Neutrophil (primary cell): Measurements from ENCODE around the gene GGCT.

Source experiments
- H3K27ac ChIP-seq: fragments of 200-600 bp; sonication (generic); 2 replicates; pipeline ENCODE4 v1.5.1; 2016; ENCODE audit warnings: mild to moderate bottlenecking, moderate library complexity
- H3K27me3 ChIP-seq: fragments of 200-600 bp; sonication (generic); 2 replicates; pipeline ENCODE4 v1.6.0; 2016; ENCODE audit warnings: mild to moderate bottlenecking
- H3K36me3 ChIP-seq: fragments of 200-600 bp; sonication (generic); 2 replicates; pipeline ENCODE4 v1.5.1; 2017
- H3K4me1 ChIP-seq, 2 experiments: fragments of 200-600 bp in 1 of 2; sonication (generic) in 1 of 2; 1 replicate in 1 of 2; 2 replicates in 1 of 2; pipeline versions ENCODE4 v1.5.1 to v1.6.1; 2013 to 2016; ENCODE audit warnings: low read depth in 1 of 2, low read length in 1 of 2, mild to moderate bottlenecking in 1 of 2, moderate library complexity in 1 of 2; ENCODE audit not compliant: control insufficient read depth in 1 of 2, insufficient read depth in 1 of 2
- H3K4me3 ChIP-seq, 2 experiments: fragments of 200-600 bp in 1 of 2; sonication (generic) in 1 of 2; 1 replicate in 1 of 2; 2 replicates in 1 of 2; pipeline ENCODE4 v1.5.1; 2013 to 2016; ENCODE audit warnings: low read depth in 1 of 2, low read length in 1 of 2, mild to moderate bottlenecking in 1 of 2, moderate library complexity in 1 of 2
- H3K9me3 ChIP-seq: fragments of 200-600 bp; sonication (generic); 2 replicates; pipeline ENCODE4 v1.5.1; 2016
- TF ChIP-seq, protein P1 (sequence below): fragments of 200-600 bp; sonication (generic); IDR thresholded peaks from 2 replicates; pipeline ENCODE4 v1.5.1; 2016; ENCODE audit warnings: antibody characterized with exemption

GGCT gene

DNA sequence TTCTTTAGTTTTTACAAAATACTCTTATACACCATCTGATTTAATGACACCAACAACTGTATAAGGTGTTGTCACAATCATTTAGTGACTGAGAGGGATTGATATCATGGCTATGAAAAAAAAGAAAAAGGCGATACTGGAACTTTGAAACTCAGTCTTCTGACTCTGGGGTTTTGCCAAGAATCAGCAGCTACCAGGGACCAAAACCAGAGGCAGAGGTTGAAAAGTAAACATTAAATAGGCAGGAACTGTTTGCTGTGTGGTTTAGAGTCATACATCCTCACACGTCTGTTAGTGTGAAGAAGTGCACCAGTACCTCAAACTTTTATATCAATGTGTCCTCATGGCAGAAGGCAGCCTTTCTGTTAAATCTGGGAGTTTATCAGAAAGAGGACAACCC is 19.9 kb upstream of the GGCT start:
- peaks cover 13% of the 10 kb centered on the region in 2 experiments for H3K4me1 ChIP-seq
- no peak overlapping the region for H3K4me3 ChIP-seq
- H3K27ac ChIP-seq, result no peak overlapping the region
- no peaks in the 10 kb centered on the region for H3K27me3 ChIP-seq
- H3K9me3 ChIP-seq, result no peaks in the 10 kb centered on the region
- H3K36me3 ChIP-seq, result peaks cover 12% of the 10 kb centered on the region
- TF ChIP-seq, protein P1, sequence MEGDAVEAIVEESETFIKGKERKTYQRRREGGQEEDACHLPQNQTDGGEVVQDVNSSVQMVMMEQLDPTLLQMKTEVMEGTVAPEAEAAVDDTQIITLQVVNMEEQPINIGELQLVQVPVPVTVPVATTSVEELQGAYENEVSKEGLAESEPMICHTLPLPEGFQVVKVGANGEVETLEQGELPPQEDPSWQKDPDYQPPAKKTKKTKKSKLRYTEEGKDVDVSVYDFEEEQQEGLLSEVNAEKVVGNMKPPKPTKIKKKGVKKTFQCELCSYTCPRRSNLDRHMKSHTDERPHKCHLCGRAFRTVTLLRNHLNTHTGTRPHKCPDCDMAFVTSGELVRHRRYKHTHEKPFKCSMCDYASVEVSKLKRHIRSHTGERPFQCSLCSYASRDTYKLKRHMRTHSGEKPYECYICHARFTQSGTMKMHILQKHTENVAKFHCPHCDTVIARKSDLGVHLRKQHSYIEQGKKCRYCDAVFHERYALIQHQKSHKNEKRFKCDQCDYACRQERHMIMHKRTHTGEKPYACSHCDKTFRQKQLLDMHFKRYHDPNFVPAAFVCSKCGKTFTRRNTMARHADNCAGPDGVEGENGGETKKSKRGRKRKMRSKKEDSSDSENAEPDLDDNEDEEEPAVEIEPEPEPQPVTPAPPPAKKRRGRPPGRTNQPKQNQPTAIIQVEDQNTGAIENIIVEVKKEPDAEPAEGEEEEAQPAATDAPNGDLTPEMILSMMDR, result no peak

DNA sequence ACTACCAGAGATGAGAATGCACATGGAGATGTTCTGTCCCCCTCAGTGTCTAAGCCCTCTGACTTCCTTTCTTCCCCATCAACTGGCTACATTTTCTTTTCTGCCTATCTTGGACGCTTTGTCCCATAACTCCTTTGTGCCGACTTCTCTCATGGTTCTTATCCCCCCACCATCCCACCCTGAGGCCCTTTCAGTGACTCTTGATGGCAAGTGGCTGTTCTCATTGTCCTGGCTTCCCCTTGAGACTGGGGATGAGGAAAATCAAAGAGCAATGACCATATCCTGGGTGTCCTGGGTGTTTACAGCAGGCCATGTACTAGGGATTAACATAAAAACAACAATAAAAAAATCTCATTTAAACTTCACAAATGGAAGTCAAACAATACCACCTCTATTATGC is 18.8 kb upstream of the GGCT start:
- Histone ChIP-seq H3K4me3 (no peak overlapping the region), H3K4me1 (peaks cover 13% of the 10 kb centered on the region in 2 experiments)

GRCh38 chr7:30522159-30522558 is 17.5 kb upstream of the GGCT start:
- Histone ChIP-seq H3K4me1 (peaks cover 13% of the 10 kb centered on the region in 2 experiments), H3K36me3 (peaks cover 9% of the 10 kb centered on the region), H3K4me3 (no peak overlapping the region), H3K27ac (no peak overlapping the region), H3K9me3 (no peaks in the 10 kb centered on the region), H3K27me3 (no peaks in the 10 kb centered on the region)
- TF ChIP-seq, protein P1, result no peak

More for the DNA sequence above, 18.8 kb upstream of the GGCT start:
- Histone ChIP-seq H3K27me3 (no peaks in the 10 kb centered on the region), H3K36me3 (peaks cover 12% of the 10 kb centered on the region), H3K27ac (no peak overlapping the region), H3K9me3 (no peaks in the 10 kb centered on the region)
- TF ChIP-seq, protein P1, result no peak

DNA sequence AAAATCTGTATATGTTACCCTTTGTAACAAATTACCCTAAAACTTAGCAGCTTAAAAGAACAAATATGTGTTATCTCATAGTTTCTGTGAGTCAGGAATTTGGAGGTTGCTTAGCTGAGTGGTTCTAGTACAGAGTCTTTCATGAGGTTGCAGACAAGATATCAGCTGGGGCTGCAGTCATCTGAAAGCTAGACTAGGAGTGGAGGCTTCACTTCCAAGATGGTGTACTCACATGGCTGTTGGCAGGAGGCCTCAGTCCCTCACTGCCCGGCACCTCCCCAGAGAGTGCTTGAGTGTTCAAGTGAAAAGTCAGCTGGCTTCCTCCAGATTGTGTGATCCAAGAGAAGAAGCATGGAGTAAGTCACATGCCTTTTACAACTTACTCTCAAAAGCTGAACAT is 16.9 kb upstream of the GGCT start:
- TF ChIP-seq, protein P1, result no peak
- Histone ChIP-seq H3K27ac (no peak overlapping the region), H3K27me3 (no peaks in the 10 kb centered on the region), H3K9me3 (no peaks in the 10 kb centered on the region), H3K4me1 (peaks cover 13% of the 10 kb centered on the region in 2 experiments), H3K36me3 (peaks cover 9% of the 10 kb centered on the region), H3K4me3 (no peak overlapping the region)

DNA sequence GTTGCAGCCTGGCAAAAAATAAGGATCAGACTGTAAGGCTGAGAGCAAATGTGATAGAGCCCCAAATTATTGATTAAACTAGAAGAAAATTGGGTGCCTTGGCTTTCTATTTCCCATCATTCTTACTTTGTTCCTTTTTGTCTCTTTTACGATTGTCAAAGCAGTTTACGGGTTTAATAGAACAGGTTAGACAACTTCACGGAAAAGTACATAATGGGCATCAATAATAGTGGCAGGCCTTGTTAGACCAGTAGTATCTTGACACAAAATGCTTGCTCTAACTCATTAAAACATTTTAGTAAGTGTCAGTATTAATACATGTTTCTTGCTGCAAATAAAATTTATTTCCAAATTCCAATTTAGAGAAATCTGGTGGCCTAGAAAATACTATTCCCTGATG is 14.5 kb upstream of the GGCT start:
- H3K9me3 ChIP-seq, result no peaks in the 10 kb centered on the region
- H3K27me3 ChIP-seq, result no peaks in the 10 kb centered on the region
- TF ChIP-seq, protein P1, result no peak
- no peak overlapping the region for H3K27ac ChIP-seq
- H3K4me1 ChIP-seq, result peaks cover 13% of the 10 kb centered on the region in 2 experiments
- no peak overlapping the region for H3K4me3 ChIP-seq
- peaks cover 9% of the 10 kb centered on the region for H3K36me3 ChIP-seq

DNA sequence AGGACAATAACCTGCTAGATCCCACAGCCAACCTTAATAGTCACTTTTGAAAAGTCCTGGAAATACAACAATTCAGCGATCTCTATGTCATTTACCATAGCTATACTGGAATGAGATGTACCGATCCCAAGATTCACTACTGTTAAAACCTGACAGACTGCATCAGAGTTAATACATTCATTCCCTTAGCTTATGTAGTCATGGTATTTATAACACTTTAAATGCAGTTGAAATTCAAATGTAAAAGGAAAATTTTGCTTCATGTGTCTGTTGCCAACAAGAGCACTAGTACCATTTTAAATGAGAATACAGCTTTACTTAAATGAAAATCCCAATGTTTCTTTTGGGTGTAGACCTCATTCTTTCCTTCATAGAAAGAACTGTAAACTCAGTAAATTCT is 11.1 kb upstream of the GGCT start:
- TF ChIP-seq, protein P1, result no peak
- Histone ChIP-seq H3K27me3 (no peaks in the 10 kb centered on the region), H3K36me3 (no peaks in the 10 kb centered on the region), H3K9me3 (no peaks in the 10 kb centered on the region), H3K4me3 (no peak overlapping the region), H3K27ac (no peak overlapping the region), H3K4me1 (peaks cover 7 to 9% of the 10 kb centered on the region in 2 experiments)
